Measurements from ENCODE around the gene GTPBP4.

GRCh38 chr10:1006573-1006972 lies 18.3 kb downstream of the GTPBP4 start:
- TF ChIP-seq CTCF (conservative IDR thresholded peaks at IDR 0.05; ENCODE audit: low read depth, low read length) (no peak), EZH2 (IDR thresholded peaks at IDR 0.05; ENCODE audit: low read length, unreplicated experiment) (no peak), EZH2phosphoT487 (IDR thresholded peaks at IDR 0.05; ENCODE audit: borderline replicate concordance, low read length) (no peak)
